ENCODE measurements around the gene PAIP1. TPM values are rescaled to one million over a fixed set of nuclear protein-coding genes. Genes with fewer than 3 reads are reported as not detected.
A peak's percentile ranks its signal among the peaks of the same experiment; 100 is the strongest.
"Not testable (repeated sequence)": the region's sequence is repeated elsewhere in the genome, so short reads cannot be mapped to it uniquely, and the experiment has no call there.

Gene PAIP1
- total and polyA plus RNA-seq, 11 donors, result 84.7 to 173 (median 131) TPM

- peak overlapping the region in 1 of 12 donors; percentile 2 for H3K27ac ChIP-seq
- H3K27me3 ChIP-seq, result peaks cover 0 to 4% (median 0%) of the 10 kb centered on the region in 9 donors
- H3K9me3 ChIP-seq, result no peaks in the 10 kb centered on the region
- no peak overlapping the region for H3K4me3 ChIP-seq
- WGBS, 4 donors, result 60 to 74% (median 68%) methylated on average over 3 of the region's 3 CpGs
- ATAC-seq (peak in 1 of 4 donors; percentile 31), DNase-seq (no peak)
- intact Hi-C loops (cut with DNase I), result no loop called here
- no peaks in the 10 kb centered on the region for H3K36me3 ChIP-seq
- TF ChIP-seq CTCF (IDR thresholded peaks at IDR 0.05), result no peak
- no peak for TF ChIP-seq POLR2A (IDR thresholded peaks at IDR 0.05)
- H3K4me1 ChIP-seq, result peaks cover 0 to 9% (median 0%) of the 10 kb centered on the region in 12 donors
Measured at GRCh38 chr5:43563321-43563720, 6.4 kb upstream of the PAIP1 start.

GRCh38 chr5:43561356-43561755 is 4.5 kb upstream of the PAIP1 start:
- TF ChIP-seq CTCF (IDR thresholded peaks at IDR 0.05) (no peak), POLR2A (IDR thresholded peaks at IDR 0.05) (no peak)

GRCh38 chr5:43560128-43560527 is 3.3 kb upstream of the PAIP1 start:
- ATAC-seq (no peak), DNase-seq (no peak)
- no peak overlapping the region for H3K4me3 ChIP-seq
- 17 to 28% (median 22%) methylated on average over 2 of the region's 2 CpGs for WGBS, 4 donors
- peaks cover 0 to 4% (median 0%) of the 10 kb centered on the region in 9 donors for H3K36me3 ChIP-seq
- TF ChIP-seq POLR2A (IDR thresholded peaks at IDR 0.05) (no peak), CTCF (IDR thresholded peaks at IDR 0.05) (no peak)
- intact Hi-C loops (cut with DNase I), result no loop called here
- H3K27ac ChIP-seq, result peak overlapping the region in 1 of 12 donors; percentile 9
- peaks cover 0 to 4% (median 0%) of the 10 kb centered on the region in 9 donors for H3K27me3 ChIP-seq
- H3K9me3 ChIP-seq, result no peaks in the 10 kb centered on the region
- peaks cover 3 to 25% (median 8%) of the 10 kb centered on the region in 12 donors for H3K4me1 ChIP-seq

More at GRCh38 chr5:43561356-43561755, 4.5 kb upstream of the PAIP1 start:
- Histone ChIP-seq H3K9me3 (no peaks in the 10 kb centered on the region), H3K27ac (no peak overlapping the region), H3K27me3 (peaks cover 0 to 4% (median 0%) of the 10 kb centered on the region in 9 donors), H3K36me3 (no peaks in the 10 kb centered on the region), H3K4me3 (no peak overlapping the region), H3K4me1 (peaks cover 0 to 16% (median 1%) of the 10 kb centered on the region in 12 donors)
- intact Hi-C loops (cut with DNase I), result no loop called here
- ATAC-seq (no peak), DNase-seq (no peak)

- WGBS, 4 donors, result 0 to 1% (median 0%) methylated on average over 1 to 30 of the region's 30 CpGs
- peak overlapping the region; percentile 66 to 95 (median 85) for H3K4me3 ChIP-seq
- H3K9me3 ChIP-seq, H3K27me3 ChIP-seq: not testable (repeated sequence)
- peaks cover 0 to 36% (median 31%) of the 10 kb centered on the region in 9 donors for H3K36me3 ChIP-seq
- DNase-seq, result peak in 2 of 5 donors; percentile 88 to 90
- intact Hi-C loops (cut with DNase I), result loop anchor here in 9 of 10 donors (2.0 to 5.0 kb wide), 4 partner anchors 40 to 74 kb away; partner anchors contain the start of genes NNT (in 9 of the 9) and TMEM267 (in 2 of the 9)
- H3K4me1 ChIP-seq, result peaks cover 3 to 52% (median 36%) of the 10 kb centered on the region in 12 donors
- ATAC-seq, result peak; percentile 76 to 95 (median 88)
- peak overlapping the region; percentile 89 to 99 (median 98) for H3K27ac ChIP-seq
Measured at GRCh38 chr5:43556607-43556856, 345 bp downstream of the PAIP1 start.
